Measurements from ENCODE around the gene KRTAP5-9. TPM values are rescaled to one million over a fixed set of nuclear protein-coding genes. Genes with fewer than 3 reads are reported as not detected.

The KRTAP5-9 gene
- total and polyA plus RNA-seq, 2 of the 8 experiments (the other 6 are each of a cell fraction or from before 2014, with no cell fraction given), result 0.11 TPM; not detected in 1

DNA sequence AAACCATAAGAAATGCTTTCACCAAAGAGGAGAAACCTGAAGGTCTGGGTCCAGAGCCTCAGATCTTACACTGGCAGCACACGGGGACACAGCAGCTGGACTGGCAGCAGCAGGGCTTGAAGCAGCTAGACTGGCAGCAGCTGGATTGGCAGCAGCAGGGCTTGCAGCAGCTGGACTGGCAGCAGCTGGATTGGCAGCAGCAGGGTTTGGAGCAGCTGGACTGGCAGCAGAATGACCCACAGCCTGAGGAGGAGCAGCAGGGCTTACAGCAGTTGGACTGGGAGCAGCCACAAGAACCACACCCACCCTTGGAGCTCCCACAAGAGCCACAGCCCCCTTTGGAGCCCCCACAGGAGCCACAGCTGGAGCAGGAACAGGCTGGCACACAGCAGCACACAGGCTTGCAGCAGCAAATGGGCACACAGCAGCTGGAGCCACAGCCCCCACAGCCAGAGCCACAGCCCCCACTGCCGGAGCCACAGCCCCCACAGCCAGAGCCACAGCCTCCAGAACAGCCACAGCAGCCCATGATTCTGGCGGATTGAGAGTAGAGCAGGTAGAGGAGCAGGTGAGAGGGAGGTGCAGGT, 34.2 kb downstream of the KRTAP5-9 start, which contains the start of gene KRTAP5-11:
Gene KRTAP5-11 (minus strand): TSS at position 567 of the 587 bp plus-strand sequence. CDS start 38 bp downstream, at position 529.
- no peak within 1 kb of the TSS for H3K14ac ChIP-seq (ENCODE audit: insufficient read length)
- 81% methylated on average over 3 of the region's 3 CpGs; no CpG with 5 or more reads in 1 of the 2 experiments for WGBS, 2 experiments (ENCODE audit: extremely low coverage in 1 of 2, insufficient coverage in 1 of 2, insufficient read length in 1 of 2, insufficient replicate concordance in 2 of 2, low coverage in 1 of 2, low lambda C conversion rate in 2 of 2, missing lambda C conversion rate in 1 of 2)
- H3K79me2 ChIP-seq (ENCODE audit: control insufficient read depth in 1 of 2, insufficient read depth in 2 of 2, low read length in 2 of 2), result no peaks in the 10 kb centered on the region; a peak in 1 of 4 replicates
- H2AFZ ChIP-seq (ENCODE audit: low read length), result no peak within 1 kb of the TSS
- H3K27me3 ChIP-seq (replicated peaks in 1 of 4; ENCODE audit: control insufficient read depth in 3 of 4, extremely low read depth in 1 of 4, insufficient read depth in 3 of 4, low read length in 3 of 4), result peaks cover 0 to 5% (median 1%) of the 10 kb centered on the region in 4 experiments; a peak in 2 of 7 replicates
- H2BK5ac ChIP-seq (ENCODE audit: low read depth, low read length), result no peak within 1 kb of the TSS
- peaks cover 0 to 3% (median 3%) of the 10 kb centered on the region in 4 experiments; a peak in 4 of 7 replicates for H3K4me1 ChIP-seq (replicated peaks in 1 of 4; ENCODE audit: control insufficient read depth in 3 of 4, insufficient read depth in 4 of 4, low read length in 3 of 4)
- H2BK15ac ChIP-seq (ENCODE audit: low read length), result 0 out of 2 replicates have a peak within 1 kb of the TSS, but pooled peaks have one; percentile 72
- H3K4ac ChIP-seq (replicated peaks; ENCODE audit: insufficient read length, low read depth, low read length), result no peak within 1 kb of the TSS
- FAIRE-seq (no peak), DNase-seq (ENCODE audit: low read depth in 1 of 2, low spot score in 2 of 2) (no peak)
- H3K27ac ChIP-seq (ENCODE audit: low read depth, low read length), result no peak within 1 kb of the TSS
- H4K8ac ChIP-seq (ENCODE audit: extremely low read depth, insufficient read depth, low read length), result no peak within 1 kb of the TSS; the same call in 1 of the 2 replicates
- H2AK5ac ChIP-seq (ENCODE audit: low read depth, low read length), result no peak within 1 kb of the TSS
- no peaks in the 10 kb centered on the region for H3K79me1 ChIP-seq (ENCODE audit: low read depth, low read length)
- ChIA-PET POLR2A (ENCODE audit: partially characterized antibody) (no interaction called here), CTCF (ENCODE audit: partially characterized antibody) (interaction anchor here (1.1 to 2.5 kb wide), 3 partner anchors 10 to 135 kb away, joined by 3 to 11 read pairs (median 4); no protein-coding TSS in a partner anchor)
- no peak within 1 kb of the TSS for H4K91ac ChIP-seq (replicated peaks; ENCODE audit: insufficient read length, low read length)
- H4K20me1 ChIP-seq (replicated peaks in 1 of 2; ENCODE audit: control insufficient read depth in 1 of 2, insufficient read depth in 2 of 2, low read length in 2 of 2), result peaks cover 0 to 4% of the 10 kb centered on the region in 2 experiments
- peaks cover 4% of the 10 kb centered on the region; the same call in 1 of the 2 replicates for H3K23me2 ChIP-seq (ENCODE audit: low read depth, low read length)
- H4K5ac ChIP-seq (ENCODE audit: insufficient read length, low read depth, low read length), result no peak within 1 kb of the TSS
- no peak within 1 kb of the TSS for H3K23ac ChIP-seq (ENCODE audit: insufficient read length)
- H3K9ac ChIP-seq (replicated peaks in 1 of 4; ENCODE audit: extremely low read depth in 1 of 4, low read depth in 3 of 4, low read length in 3 of 4), result no peak within 1 kb of the TSS
- no peaks in the 10 kb centered on the region for H3K36me3 ChIP-seq (ENCODE audit: control insufficient read depth in 2 of 4, insufficient read depth in 4 of 4, low read length in 3 of 4)
- H2BK12ac ChIP-seq (ENCODE audit: low read depth, low read length), result no peak within 1 kb of the TSS
- no peak within 1 kb of the TSS; the same call in 1 of the 2 replicates for H2BK20ac ChIP-seq (ENCODE audit: low read length)
- H3K56ac ChIP-seq (replicated peaks; ENCODE audit: insufficient read length, low read depth, low read length), result no peak within 1 kb of the TSS
- H3K4me2 ChIP-seq (ENCODE audit: insufficient read depth in 1 of 2, low read depth in 2 of 2, low read length in 2 of 2), result no peak within 1 kb of the TSS
- H3K18ac ChIP-seq (ENCODE audit: extremely low read depth, low read length), result no peak within 1 kb of the TSS
- no peak within 1 kb of the TSS for H2BK120ac ChIP-seq (replicated peaks; ENCODE audit: low read depth, low read length)
- H3K4me3 ChIP-seq (ENCODE audit: extremely low read depth in 1 of 4, insufficient read depth in 2 of 4, low read depth in 3 of 4, low read length in 4 of 4), result no peak within 1 kb of the TSS
- no peaks in the 10 kb centered on the region for H3K9me3 ChIP-seq (ENCODE audit: insufficient read depth in 2 of 2, low read depth in 1 of 2, low read length in 1 of 2)
- TF ChIP-seq POLR2A (IDR thresholded peaks at IDR 0.05; ENCODE audit: control extremely low read depth in 1 of 2, low read depth in 2 of 2, low read length in 2 of 2) (no peak), HDAC2 (IDR thresholded peaks at IDR 0.05; ENCODE audit: borderline replicate concordance in 1 of 2, low read depth in 2 of 2, low read length in 2 of 2) (no peak), SP1 (IDR thresholded peaks at IDR 0.05; ENCODE audit: low read depth, low read length) (no peak), BCL11A (IDR thresholded peaks at IDR 0.05; ENCODE audit: low read depth in 2 of 2, low read length in 2 of 2) (no peak), EGR1 (IDR thresholded peaks at IDR 0.05; ENCODE audit: borderline replicate concordance, low read depth, low read length) (no peak), NANOG (IDR thresholded peaks at IDR 0.05; ENCODE audit: insufficient read depth, low read depth, low read length, poor library complexity, severe bottlenecking) (no peak), RBBP5 (IDR thresholded peaks at IDR 0.05; ENCODE audit: borderline replicate concordance, low read depth, low read length) (no peak), KDM1A (IDR thresholded peaks at IDR 0.05; ENCODE audit: borderline replicate concordance, low read length) (no peak), JUN (IDR thresholded peaks at IDR 0.05; ENCODE audit: low read depth, low read length) (no peak), KDM4A (IDR thresholded peaks at IDR 0.05; ENCODE audit: low read depth, low read length, severe bottlenecking) (no peak), TAF1 (IDR thresholded peaks at IDR 0.05; ENCODE audit: low read depth, low read length) (no peak), POU5F1 (IDR thresholded peaks at IDR 0.05; ENCODE audit: low read depth, low read length) (no peak), SUZ12 (IDR thresholded peaks at IDR 0.05; ENCODE audit: low read length) (no peak), CHD2 (IDR thresholded peaks at IDR 0.05; ENCODE audit: low read length) (no peak)

Data from H1 (cell line).